GM18870 (cell line): ENCODE data around the gene TTC28.
"Not testable (repeated sequence)": the region's sequence is repeated elsewhere in the genome, so short reads cannot be mapped to it uniquely, and the experiment has no call there.

Experiments used
- ATAC-seq: cut with Tn5 transposase; IDR thresholded peaks from one replicate; pipeline ENCODE4 v1.9.1; 2021; ENCODE audit warnings: moderate library complexity; ENCODE audit not compliant: unreplicated experiment

The TTC28 gene

GRCh38 chr22:28241656-28242290, 437.9 kb downstream of the TTC28 start:
- ATAC-seq, result no peak

GRCh38 chr22:28239941-28240340, 439.7 kb downstream of the TTC28 start:
- no peak for ATAC-seq

GRCh38 chr22:28237783-28238182, 441.9 kb downstream of the TTC28 start:
- ATAC-seq, result no peak

- no peak for ATAC-seq
These were observed 442.5 kb downstream of the TTC28 start for GRCh38 chr22:28237112-28237511.

- ATAC-seq, result no peak
These were observed 447.4 kb downstream of the TTC28 start for GRCh38 chr22:28232204-28232603.

GRCh38 chr22:28231441-28231840, 448.2 kb downstream of the TTC28 start:
- no peak for ATAC-seq

GRCh38 chr22:28230671-28231070, 449.0 kb downstream of the TTC28 start:
- ATAC-seq, result no peak

GRCh38 chr22:28229566-28230485, 449.8 kb downstream of the TTC28 start:
- ATAC-seq, result no peak

GRCh38 chr22:28223826-28224225, 455.8 kb downstream of the TTC28 start:
- ATAC-seq, result no peak

- ATAC-seq, result no peak
These were observed 456.5 kb downstream of the TTC28 start for GRCh38 chr22:28222976-28223745.

GRCh38 chr22:28222571-28222970, 457.1 kb downstream of the TTC28 start:
- no peak for ATAC-seq

- no peak for ATAC-seq
These were observed 457.6 kb downstream of the TTC28 start for GRCh38 chr22:28222052-28222451.

- no peak for ATAC-seq
These were observed 458.8 kb downstream of the TTC28 start for GRCh38 chr22:28220626-28221363.

GRCh38 chr22:28217277-28217676, 462.4 kb downstream of the TTC28 start:
- no peak for ATAC-seq

- ATAC-seq, result not testable (repeated sequence)
These were observed 464.9 kb downstream of the TTC28 start for GRCh38 chr22:28214750-28215149.

- not testable (repeated sequence) for ATAC-seq
These were observed 470.2 kb downstream of the TTC28 start for GRCh38 chr22:28209457-28209856.

GRCh38 chr22:28208787-28209186, 470.9 kb downstream of the TTC28 start:
- ATAC-seq, result no peak

- ATAC-seq, result no peak
These were observed 471.6 kb downstream of the TTC28 start for GRCh38 chr22:28208036-28208435.

GRCh38 chr22:28207281-28208030, 472.2 kb downstream of the TTC28 start:
- no peak for ATAC-seq

GRCh38 chr22:28205926-28206325, 473.7 kb downstream of the TTC28 start:
- no peak for ATAC-seq
